Tibial nerve (tissue), 4 donors: ENCODE data around the gene SLC24A3.

Experiments
- EP300 ChIP-seq, 2 donors: sonication (generic); formaldehyde crosslinking; IDR thresholded peaks; one replicate each; pipeline ENCODE4 v1.6.1; 2017; ENCODE audit warnings: antibody characterized with exemption in 2 of 2, mild to moderate bottlenecking in 1 of 2
- TF ChIP-seq, protein P1 (sequence below), 5 experiments: fragments of 200-600 bp in 3 of 5; fragments of 450-650 bp in 2 of 5; sonication (generic) in 3 of 5; IDR thresholded peaks; one replicate each; pipeline ENCODE4 v1.5.1; 2016 to 2019; ENCODE audit warnings: antibody characterized with exemption in 5 of 5, mild to moderate bottlenecking in 3 of 5, moderate library complexity in 2 of 5

- TF ChIP-seq, protein P1, sequence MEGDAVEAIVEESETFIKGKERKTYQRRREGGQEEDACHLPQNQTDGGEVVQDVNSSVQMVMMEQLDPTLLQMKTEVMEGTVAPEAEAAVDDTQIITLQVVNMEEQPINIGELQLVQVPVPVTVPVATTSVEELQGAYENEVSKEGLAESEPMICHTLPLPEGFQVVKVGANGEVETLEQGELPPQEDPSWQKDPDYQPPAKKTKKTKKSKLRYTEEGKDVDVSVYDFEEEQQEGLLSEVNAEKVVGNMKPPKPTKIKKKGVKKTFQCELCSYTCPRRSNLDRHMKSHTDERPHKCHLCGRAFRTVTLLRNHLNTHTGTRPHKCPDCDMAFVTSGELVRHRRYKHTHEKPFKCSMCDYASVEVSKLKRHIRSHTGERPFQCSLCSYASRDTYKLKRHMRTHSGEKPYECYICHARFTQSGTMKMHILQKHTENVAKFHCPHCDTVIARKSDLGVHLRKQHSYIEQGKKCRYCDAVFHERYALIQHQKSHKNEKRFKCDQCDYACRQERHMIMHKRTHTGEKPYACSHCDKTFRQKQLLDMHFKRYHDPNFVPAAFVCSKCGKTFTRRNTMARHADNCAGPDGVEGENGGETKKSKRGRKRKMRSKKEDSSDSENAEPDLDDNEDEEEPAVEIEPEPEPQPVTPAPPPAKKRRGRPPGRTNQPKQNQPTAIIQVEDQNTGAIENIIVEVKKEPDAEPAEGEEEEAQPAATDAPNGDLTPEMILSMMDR (IDR thresholded peaks at IDR 0.05): no peak
- TF ChIP-seq EP300 (IDR thresholded peaks at IDR 0.05): no peak
Measured at GRCh38 chr20:19486446-19486845, 274.0 kb downstream of the SLC24A3 start.
